ENCODE data around the gene HNRNPLL.
A peak's percentile ranks its signal among the peaks of the same experiment; 100 is the strongest.
"Not testable (repeated sequence)": the region's sequence is repeated elsewhere in the genome, so short reads cannot be mapped to it uniquely, and the experiment has no call there.

The HNRNPLL gene

GRCh38 chr2:38549851-38550250 is 52.9 kb downstream of the HNRNPLL start:
- no peak for DNase-seq

GRCh38 chr2:38549071-38549704 is 53.5 kb downstream of the HNRNPLL start:
- DNase-seq: no peak

DNA sequence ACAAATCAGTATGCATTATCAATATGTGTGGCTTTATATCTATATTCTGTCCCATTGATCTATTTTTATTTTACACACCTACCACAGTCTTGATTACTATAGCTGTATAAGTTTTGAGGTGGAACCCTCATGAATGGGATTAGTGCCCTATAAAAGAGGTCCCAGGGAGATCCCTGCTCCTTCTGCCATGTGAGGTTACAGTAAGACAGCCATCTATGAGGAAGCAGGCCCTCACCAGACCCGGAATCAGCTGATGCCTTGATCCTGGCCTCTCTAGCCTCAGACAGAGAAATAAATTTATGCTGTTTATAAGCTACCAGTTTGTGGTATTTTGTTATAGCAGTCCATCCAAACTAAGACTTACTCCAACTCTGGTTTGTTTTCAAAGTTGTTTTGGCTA is 54.9 kb downstream of the HNRNPLL start:
- no peak for DNase-seq

- DNase-seq: no peak
These were observed 56.1 kb downstream of the HNRNPLL start for GRCh38 chr2:38546585-38546984.

- DNase-seq: no peak
These were observed 56.7 kb downstream of the HNRNPLL start for GRCh38 chr2:38546064-38546463.

GRCh38 chr2:38542248-38542631 is 60.5 kb downstream of the HNRNPLL start:
- not testable (repeated sequence) for DNase-seq

DNA sequence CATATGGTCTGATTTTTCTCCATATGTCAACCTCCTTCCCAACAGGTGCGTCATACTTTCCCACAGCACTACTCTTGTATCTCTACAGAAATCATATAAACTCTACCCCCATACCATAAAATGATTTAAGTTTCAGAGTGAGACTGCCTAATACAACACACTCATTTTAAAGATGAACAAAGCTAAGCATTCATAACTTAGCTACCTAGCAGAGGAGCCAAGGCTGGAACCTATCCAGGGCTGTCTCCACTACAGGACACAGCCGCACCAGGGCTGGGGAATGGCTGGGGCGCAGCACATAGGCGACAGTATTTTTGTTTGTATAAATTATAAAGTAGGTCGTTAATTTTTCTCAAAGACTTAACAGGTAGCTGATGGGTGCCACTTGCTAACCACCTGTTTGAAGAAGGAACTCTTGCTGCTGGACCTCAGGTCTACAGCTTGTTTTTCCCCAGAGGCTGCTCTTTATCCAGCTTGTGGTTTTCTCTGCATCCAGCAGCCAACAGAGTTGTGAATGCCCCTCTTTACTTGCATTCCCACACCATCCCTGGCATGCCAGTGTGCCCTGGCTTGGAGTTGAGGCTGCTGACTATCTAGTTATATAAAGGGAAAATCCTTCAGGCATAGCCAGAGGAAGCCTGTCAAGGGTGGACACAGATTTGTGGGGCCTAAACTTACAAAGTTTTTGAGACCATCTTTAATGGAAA is 62.0 kb downstream of the HNRNPLL start:
- no peak for DNase-seq

DNA sequence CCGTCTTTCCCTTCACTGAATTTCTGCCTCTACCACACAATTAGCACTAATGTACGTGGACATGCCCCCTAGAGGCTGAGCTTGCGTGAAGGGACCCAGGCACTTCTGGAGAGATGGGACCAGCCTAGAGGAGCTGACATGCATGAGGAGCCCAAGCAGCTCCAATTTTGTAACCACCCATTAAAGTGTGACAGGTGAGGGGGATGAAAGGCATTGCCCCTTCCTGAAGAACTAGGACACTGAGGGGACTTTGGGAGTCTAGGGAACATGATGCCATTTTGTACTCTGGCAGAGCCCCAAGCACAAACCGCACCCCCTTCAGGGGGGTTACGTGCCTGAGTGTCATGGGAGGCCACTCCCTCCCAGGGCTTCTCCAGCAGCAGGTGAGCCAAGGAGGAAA is 63.6 kb downstream of the HNRNPLL start:
- no peak for DNase-seq

DNA sequence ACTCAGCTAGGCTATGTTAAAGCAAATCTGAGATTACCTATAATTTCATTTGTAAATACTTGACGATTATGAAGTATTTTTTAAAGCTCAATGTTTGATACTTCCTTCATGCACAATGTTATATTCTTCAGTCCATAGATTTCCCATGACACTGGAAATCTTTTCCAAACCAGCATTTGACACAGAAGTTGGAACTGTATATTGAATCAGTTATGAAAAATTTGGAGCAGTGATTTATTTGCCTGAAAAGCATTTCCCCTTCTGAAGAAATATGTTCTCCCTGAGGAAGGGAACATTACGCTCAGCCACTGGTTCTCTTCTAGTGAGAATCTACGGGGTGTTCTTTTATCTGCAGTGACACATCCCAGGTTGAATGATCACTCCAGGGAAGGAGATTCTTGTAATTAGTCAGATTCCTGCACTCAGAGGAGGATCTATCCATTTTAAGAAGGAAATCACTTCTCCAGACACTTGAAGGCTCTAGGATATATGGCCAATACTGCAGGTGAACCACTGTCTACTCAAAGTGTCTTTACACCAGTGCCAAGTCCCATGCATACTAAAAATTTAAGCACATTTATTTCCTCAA is 64.7 kb downstream of the HNRNPLL start:
- no peak for DNase-seq

GRCh38 chr2:38537296-38537695 is 65.4 kb downstream of the HNRNPLL start:
- DNase-seq: not testable (repeated sequence)

- peak; percentile 67 for DNase-seq
These were observed 66.8 kb downstream of the HNRNPLL start for GRCh38 chr2:38535744-38536506.

- DNase-seq: no peak
These were observed 67.4 kb downstream of the HNRNPLL start for GRCh38 chr2:38535404-38535743.

- DNase-seq: no peak
These were observed 67.9 kb downstream of the HNRNPLL start for GRCh38 chr2:38534746-38535403.

DNA sequence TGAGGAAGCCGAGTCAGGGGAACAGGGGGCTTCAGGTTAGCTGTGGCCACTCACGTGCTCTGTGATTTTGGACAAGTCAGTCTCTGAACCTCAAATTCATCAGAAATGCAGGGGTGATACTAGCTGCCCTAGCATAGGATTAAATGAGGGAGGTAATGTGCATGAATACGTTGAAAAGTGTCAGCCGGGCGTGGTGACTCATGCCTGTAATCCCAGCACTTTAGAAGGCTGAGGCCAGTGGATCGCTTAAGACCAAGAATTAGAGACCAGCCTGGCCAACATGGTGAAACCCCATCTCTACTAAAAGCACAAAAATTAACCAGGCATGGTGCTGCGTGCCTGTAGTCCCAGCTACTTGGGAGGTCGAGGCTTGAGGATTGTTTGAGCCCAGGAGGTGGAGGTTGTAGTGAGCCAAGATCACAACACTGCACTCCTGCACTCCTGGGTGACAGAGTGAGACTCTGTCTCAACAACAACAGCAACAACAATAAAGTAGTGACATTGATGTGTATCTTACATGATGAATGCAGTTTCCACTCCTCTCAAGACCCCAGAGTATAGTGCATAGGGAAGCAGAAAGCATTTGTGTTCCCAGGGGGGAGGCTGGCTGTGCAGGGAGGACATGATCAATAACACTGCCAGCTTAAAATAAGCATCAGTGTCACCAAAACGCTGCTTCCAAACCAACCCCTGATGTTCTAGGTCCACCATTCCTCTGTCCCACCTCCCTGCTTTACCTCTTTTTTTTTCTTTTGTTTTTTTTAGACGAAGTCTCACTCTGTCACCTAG is 68.8 kb downstream of the HNRNPLL start:
- DNase-seq: no peak

- DNase-seq: no peak
These were observed 69.5 kb downstream of the HNRNPLL start for GRCh38 chr2:38533180-38533579.

DNA sequence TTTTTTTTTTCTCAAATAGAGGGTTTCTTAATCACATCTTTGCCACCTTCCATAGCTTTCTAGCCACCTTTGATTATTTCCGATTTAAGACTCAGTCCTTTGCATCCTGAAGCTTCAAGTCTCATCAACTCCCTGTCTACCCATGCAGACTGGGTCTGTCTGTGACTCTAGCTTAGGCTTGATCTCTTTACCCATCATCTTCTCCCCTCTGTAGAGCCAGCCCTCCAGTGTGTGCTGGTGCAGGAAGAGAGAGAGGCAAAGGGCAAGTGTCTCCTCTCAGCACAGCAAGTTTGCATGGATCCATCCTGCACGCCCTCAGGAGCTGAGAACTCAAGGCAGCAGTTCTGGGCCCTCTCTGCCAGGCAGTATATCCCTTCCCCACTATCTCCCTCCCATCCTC is 70.4 kb downstream of the HNRNPLL start:
- DNase-seq: no peak

GRCh38 chr2:38529208-38529607 is 73.5 kb downstream of the HNRNPLL start:
- DNase-seq: no peak

GRCh38 chr2:38528534-38528933 is 74.2 kb downstream of the HNRNPLL start:
- no peak for DNase-seq

- DNase-seq: peak; percentile 29
These were observed 74.7 kb downstream of the HNRNPLL start for GRCh38 chr2:38528008-38528442.

- DNase-seq: no peak
These were observed 75.3 kb downstream of the HNRNPLL start for GRCh38 chr2:38527338-38528007.

DNA sequence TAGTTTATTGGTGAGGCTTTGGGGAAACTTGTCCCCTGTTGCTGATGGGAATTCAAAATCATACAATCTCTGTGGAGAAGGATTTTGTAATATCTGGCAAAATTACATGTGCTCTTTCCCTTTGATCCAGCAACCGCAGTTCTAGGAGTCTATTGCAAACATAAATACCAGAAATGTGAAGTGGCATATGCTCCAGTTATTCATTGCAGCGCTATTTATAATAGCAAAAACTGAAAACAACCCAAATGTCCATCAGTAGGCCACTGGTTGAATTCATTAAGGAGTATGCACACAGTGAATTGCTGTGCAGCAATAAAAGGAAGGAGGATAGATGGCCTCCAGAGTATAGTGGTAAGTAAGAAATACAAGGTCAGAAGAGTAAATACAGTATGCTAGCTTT is 76.5 kb downstream of the HNRNPLL start:
- no peak for DNase-seq

DNA sequence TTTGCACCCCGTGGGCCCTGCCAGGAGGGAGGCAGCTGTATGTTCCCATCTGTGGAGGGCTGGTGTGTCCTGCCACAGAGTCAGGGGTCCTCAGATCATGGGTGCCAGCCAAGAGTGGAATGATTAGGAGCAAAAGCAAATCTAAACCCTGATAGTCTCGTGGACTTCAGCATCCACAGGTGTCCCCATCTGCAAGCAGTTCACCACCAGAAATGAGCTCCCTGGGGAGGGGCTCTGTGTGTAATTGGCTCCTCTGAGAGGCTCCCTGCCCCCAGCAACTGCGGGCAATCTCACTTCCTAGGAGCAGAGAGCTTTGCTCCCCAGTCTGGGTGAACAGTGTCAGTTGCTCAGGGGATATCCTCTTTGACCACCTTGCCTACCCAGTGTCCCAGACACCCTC is 78.1 kb downstream of the HNRNPLL start:
- peak; percentile 71 for DNase-seq
